ENCODE results near the gene DIABLO.

Gene DIABLO

DNA sequence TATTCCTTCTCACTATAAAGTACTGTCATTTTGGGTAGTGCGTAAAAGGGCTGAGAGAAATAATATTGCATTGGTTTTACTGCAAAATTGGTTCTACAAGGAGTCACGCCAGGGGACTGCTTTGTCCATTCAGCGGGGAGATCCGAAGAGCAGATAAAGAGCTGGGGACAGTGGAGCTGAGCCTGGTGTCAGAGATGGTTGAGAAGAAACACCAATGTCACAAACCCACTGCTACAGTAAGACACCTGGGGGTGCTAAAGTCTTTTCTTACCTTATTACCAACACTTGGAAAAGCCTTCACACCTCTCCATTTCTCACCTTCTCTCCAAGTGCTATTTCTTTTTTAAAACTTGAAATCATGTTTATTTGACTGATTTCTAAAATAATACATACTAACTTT is 66.0 kb downstream of the DIABLO start:
- DNase-seq (ENCODE audit: low read depth in 1 of 2, low spot score in 1 of 2), result no peak
- H3K27ac ChIP-seq (replicated peaks), result no peak overlapping the region
- H3K4me3 ChIP-seq (replicated peaks; ENCODE audit: insufficient read depth, low read length), result no peak overlapping the region
- H3K27me3 ChIP-seq (ENCODE audit: insufficient read depth, poor library complexity, severe bottlenecking), result no peaks in the 10 kb centered on the region
- TF ChIP-seq, protein P1, sequence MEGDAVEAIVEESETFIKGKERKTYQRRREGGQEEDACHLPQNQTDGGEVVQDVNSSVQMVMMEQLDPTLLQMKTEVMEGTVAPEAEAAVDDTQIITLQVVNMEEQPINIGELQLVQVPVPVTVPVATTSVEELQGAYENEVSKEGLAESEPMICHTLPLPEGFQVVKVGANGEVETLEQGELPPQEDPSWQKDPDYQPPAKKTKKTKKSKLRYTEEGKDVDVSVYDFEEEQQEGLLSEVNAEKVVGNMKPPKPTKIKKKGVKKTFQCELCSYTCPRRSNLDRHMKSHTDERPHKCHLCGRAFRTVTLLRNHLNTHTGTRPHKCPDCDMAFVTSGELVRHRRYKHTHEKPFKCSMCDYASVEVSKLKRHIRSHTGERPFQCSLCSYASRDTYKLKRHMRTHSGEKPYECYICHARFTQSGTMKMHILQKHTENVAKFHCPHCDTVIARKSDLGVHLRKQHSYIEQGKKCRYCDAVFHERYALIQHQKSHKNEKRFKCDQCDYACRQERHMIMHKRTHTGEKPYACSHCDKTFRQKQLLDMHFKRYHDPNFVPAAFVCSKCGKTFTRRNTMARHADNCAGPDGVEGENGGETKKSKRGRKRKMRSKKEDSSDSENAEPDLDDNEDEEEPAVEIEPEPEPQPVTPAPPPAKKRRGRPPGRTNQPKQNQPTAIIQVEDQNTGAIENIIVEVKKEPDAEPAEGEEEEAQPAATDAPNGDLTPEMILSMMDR (IDR thresholded peaks at IDR 0.05; ENCODE audit: insufficient read depth, low read length), result no peak
- no peak for TF ChIP-seq SPI1 (IDR thresholded peaks at IDR 0.05; ENCODE audit: borderline replicate concordance, low read depth)
- TF ChIP-seq, protein P2, sequence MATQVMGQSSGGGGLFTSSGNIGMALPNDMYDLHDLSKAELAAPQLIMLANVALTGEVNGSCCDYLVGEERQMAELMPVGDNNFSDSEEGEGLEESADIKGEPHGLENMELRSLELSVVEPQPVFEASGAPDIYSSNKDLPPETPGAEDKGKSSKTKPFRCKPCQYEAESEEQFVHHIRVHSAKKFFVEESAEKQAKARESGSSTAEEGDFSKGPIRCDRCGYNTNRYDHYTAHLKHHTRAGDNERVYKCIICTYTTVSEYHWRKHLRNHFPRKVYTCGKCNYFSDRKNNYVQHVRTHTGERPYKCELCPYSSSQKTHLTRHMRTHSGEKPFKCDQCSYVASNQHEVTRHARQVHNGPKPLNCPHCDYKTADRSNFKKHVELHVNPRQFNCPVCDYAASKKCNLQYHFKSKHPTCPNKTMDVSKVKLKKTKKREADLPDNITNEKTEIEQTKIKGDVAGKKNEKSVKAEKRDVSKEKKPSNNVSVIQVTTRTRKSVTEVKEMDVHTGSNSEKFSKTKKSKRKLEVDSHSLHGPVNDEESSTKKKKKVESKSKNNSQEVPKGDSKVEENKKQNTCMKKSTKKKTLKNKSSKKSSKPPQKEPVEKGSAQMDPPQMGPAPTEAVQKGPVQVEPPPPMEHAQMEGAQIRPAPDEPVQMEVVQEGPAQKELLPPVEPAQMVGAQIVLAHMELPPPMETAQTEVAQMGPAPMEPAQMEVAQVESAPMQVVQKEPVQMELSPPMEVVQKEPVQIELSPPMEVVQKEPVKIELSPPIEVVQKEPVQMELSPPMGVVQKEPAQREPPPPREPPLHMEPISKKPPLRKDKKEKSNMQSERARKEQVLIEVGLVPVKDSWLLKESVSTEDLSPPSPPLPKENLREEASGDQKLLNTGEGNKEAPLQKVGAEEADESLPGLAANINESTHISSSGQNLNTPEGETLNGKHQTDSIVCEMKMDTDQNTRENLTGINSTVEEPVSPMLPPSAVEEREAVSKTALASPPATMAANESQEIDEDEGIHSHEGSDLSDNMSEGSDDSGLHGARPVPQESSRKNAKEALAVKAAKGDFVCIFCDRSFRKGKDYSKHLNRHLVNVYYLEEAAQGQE (IDR thresholded peaks at IDR 0.05; ENCODE audit: insufficient replicate concordance, low read depth), result no peak
- no peak for TF ChIP-seq POLR2AphosphoS5 (IDR thresholded peaks at IDR 0.05; ENCODE audit: low read depth)
- no peak for TF ChIP-seq GABPA (IDR thresholded peaks at IDR 0.05; ENCODE audit: low read depth)

DNA sequence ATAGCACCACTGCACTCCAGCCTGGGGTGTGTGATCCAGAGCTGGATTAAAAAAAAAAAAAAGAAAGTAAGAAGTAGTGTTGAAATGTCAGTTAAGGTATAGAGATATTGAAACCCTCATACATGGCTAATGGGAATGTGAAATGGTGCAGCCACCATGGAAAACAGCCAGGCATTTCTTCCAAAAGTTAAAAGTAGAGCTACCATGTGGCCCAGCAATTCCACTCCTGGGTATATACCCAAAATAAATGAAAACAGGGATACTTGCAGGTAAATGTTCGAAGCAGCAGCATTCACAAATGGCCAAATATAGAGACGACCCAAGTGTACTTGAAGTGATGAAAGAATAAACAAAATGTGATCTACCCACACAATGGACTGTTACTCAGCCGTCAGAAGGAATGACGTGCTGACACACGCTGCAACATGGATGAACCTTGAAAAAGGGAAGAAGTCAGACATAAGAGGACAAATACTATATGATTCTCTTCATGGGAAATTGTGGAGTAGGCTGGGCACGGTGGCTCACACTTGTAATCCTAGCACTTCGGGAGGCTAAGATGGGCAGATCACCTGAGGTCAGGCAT is 67.1 kb downstream of the DIABLO start:
- H3K4me3 ChIP-seq (replicated peaks; ENCODE audit: insufficient read depth, low read length), result no peak overlapping the region
- TF ChIP-seq, protein P1 (IDR thresholded peaks at IDR 0.05; ENCODE audit: insufficient read depth, low read length), result no peak
- TF ChIP-seq, protein P2 (IDR thresholded peaks at IDR 0.05; ENCODE audit: insufficient replicate concordance, low read depth), result no peak
- TF ChIP-seq SPI1 (IDR thresholded peaks at IDR 0.05; ENCODE audit: borderline replicate concordance, low read depth), result no peak
- no peak for TF ChIP-seq GABPA (IDR thresholded peaks at IDR 0.05; ENCODE audit: low read depth)
- no peak for TF ChIP-seq POLR2AphosphoS5 (IDR thresholded peaks at IDR 0.05; ENCODE audit: low read depth)
- no peaks in the 10 kb centered on the region for H3K27me3 ChIP-seq (ENCODE audit: insufficient read depth, poor library complexity, severe bottlenecking)
- DNase-seq (ENCODE audit: low read depth in 1 of 2, low spot score in 1 of 2), result no peak
- no peak overlapping the region for H3K27ac ChIP-seq (replicated peaks)
